ELR (cell line): ENCODE measurements around the gene GNAQ.
"Not testable (repeated sequence)": the region's sequence is repeated elsewhere in the genome, so short reads cannot be mapped to it uniquely, and the experiment has no call there.

Experiments
- DNase-seq: peaks from one replicate; pipeline ENCODE4 v3.0.0-alpha.2; 2015; ENCODE audit warnings: low read depth

GNAQ gene

GRCh38 chr9:77877976-77878375 is 153.6 kb downstream of the GNAQ start:
- no peak for DNase-seq

- no peak for DNase-seq
Measured at GRCh38 chr9:77876590-77876989, 155.0 kb downstream of the GNAQ start.

GRCh38 chr9:77876091-77876490 is 155.5 kb downstream of the GNAQ start:
- DNase-seq, result no peak

- no peak for DNase-seq
Measured at GRCh38 chr9:77872863-77873262, 158.7 kb downstream of the GNAQ start.

- DNase-seq, result no peak
Measured at GRCh38 chr9:77872177-77872576, 159.4 kb downstream of the GNAQ start.

- DNase-seq, result no peak
Measured at GRCh38 chr9:77871483-77871882, 160.1 kb downstream of the GNAQ start.

- DNase-seq, result no peak
Measured at GRCh38 chr9:77866878-77867277, 164.7 kb downstream of the GNAQ start.

GRCh38 chr9:77865385-77866047 is 166.1 kb downstream of the GNAQ start:
- no peak for DNase-seq

- DNase-seq, result no peak
Measured at GRCh38 chr9:77864211-77864889, 167.3 kb downstream of the GNAQ start.

GRCh38 chr9:77863638-77864037 is 168.0 kb downstream of the GNAQ start:
- DNase-seq, result not testable (repeated sequence)

GRCh38 chr9:77860953-77861352 is 170.7 kb downstream of the GNAQ start:
- not testable (repeated sequence) for DNase-seq

- DNase-seq, result no peak
Measured at GRCh38 chr9:77857513-77858259, 173.9 kb downstream of the GNAQ start.

GRCh38 chr9:77856615-77857014 is 175.0 kb downstream of the GNAQ start:
- DNase-seq, result peak; percentile 37

- no peak for DNase-seq
Measured at GRCh38 chr9:77854916-77855311, 176.7 kb downstream of the GNAQ start.

- no peak for DNase-seq
Measured at GRCh38 chr9:77854258-77854915, 177.2 kb downstream of the GNAQ start.

- no peak for DNase-seq
Measured at GRCh38 chr9:77853716-77854115, 177.9 kb downstream of the GNAQ start.

- DNase-seq, result no peak
Measured at GRCh38 chr9:77851882-77852595, 179.6 kb downstream of the GNAQ start.

- DNase-seq, result peak; percentile 90
Measured at GRCh38 chr9:77848897-77849296, 182.7 kb downstream of the GNAQ start.

GRCh38 chr9:77848404-77848803 is 183.2 kb downstream of the GNAQ start:
- no peak for DNase-seq

GRCh38 chr9:77847626-77848025 is 184.0 kb downstream of the GNAQ start:
- peak; percentile 40 for DNase-seq

GRCh38 chr9:77847059-77847499 is 184.5 kb downstream of the GNAQ start:
- peak; percentile 80 for DNase-seq

GRCh38 chr9:77844415-77844814 is 187.2 kb downstream of the GNAQ start:
- no peak for DNase-seq
